ENCODE data around the gene LONP2.
A peak's percentile ranks its signal among the peaks of the same experiment; 100 is the strongest.

GRCh38 chr16:48231727-48232492, 12.2 kb upstream of the LONP2 start:
- TF ChIP-seq, protein P1, sequence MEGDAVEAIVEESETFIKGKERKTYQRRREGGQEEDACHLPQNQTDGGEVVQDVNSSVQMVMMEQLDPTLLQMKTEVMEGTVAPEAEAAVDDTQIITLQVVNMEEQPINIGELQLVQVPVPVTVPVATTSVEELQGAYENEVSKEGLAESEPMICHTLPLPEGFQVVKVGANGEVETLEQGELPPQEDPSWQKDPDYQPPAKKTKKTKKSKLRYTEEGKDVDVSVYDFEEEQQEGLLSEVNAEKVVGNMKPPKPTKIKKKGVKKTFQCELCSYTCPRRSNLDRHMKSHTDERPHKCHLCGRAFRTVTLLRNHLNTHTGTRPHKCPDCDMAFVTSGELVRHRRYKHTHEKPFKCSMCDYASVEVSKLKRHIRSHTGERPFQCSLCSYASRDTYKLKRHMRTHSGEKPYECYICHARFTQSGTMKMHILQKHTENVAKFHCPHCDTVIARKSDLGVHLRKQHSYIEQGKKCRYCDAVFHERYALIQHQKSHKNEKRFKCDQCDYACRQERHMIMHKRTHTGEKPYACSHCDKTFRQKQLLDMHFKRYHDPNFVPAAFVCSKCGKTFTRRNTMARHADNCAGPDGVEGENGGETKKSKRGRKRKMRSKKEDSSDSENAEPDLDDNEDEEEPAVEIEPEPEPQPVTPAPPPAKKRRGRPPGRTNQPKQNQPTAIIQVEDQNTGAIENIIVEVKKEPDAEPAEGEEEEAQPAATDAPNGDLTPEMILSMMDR (IDR thresholded peaks at IDR 0.05; ENCODE audit: low read depth, low read length), result peak; percentile 51
- no peak for TF ChIP-seq EZH2phosphoT487 (IDR thresholded peaks at IDR 0.05; ENCODE audit: low read depth)

Measured in OCI-LY3 (cell line).